Measurements from ENCODE around the gene HDGFL2. TPM values are rescaled to one million over a fixed set of nuclear protein-coding genes. Genes with fewer than 3 reads are reported as not detected.

The HDGFL2 gene
- total and polyA plus RNA-seq, 4 donors: 3.4 to 15.7 (median 14.1) TPM

GRCh38 chr19:4537953-4538600 lies 66.0 kb downstream of the HDGFL2 start:
- Histone ChIP-seq H3K9me3 (ENCODE audit: control insufficient read depth in 4 of 4, low read length in 3 of 4) (no peaks in the 10 kb centered on the region), H3K4me1 (ENCODE audit: control insufficient read depth in 4 of 4, insufficient read depth in 4 of 4, low read length in 3 of 4) (peaks cover 9 to 37% (median 24%) of the 10 kb centered on the region in 4 donors), H3K4me3 (ENCODE audit: low read depth in 1 of 3, low read length in 3 of 3) (peak overlapping the region; percentile 77 to 93 (median 85)), H3K9ac (ENCODE audit: low read depth in 1 of 2, low read length in 2 of 2) (peak overlapping the region in 1 of 2 donors; percentile 87), H3K27ac (ENCODE audit: low read depth in 1 of 2, low read length in 2 of 2) (peak overlapping the region; percentile 75 to 85), H3K27me3 (ENCODE audit: control insufficient read depth in 4 of 4, insufficient read depth in 4 of 4, low read length in 3 of 4) (no peaks in the 10 kb centered on the region), H3K36me3 (ENCODE audit: control insufficient read depth in 4 of 4, insufficient read depth in 3 of 4, low read depth in 1 of 4, low read length in 3 of 4) (peaks cover 0 to 2% (median 0%) of the 10 kb centered on the region in 4 donors)
- TF ChIP-seq EGR1 (IDR thresholded peaks at IDR 0.05; ENCODE audit: low read depth in 2 of 2) (peak in 1 of 2 donors; percentile 30), JUND (IDR thresholded peaks at IDR 0.05) (no peak), ZBTB33 (IDR thresholded peaks at IDR 0.05) (no peak), SP1 (IDR thresholded peaks at IDR 0.05) (peak; percentile 9), RXRA (IDR thresholded peaks at IDR 0.05) (peak in 1 of 2 donors; percentile 32), GABPA (IDR thresholded peaks at IDR 0.05 in 1 of 2, conservative IDR thresholded peaks at IDR 0.05 in 1 of 2) (no peak), HNF4A (conservative IDR thresholded peaks at IDR 0.05) (peak; percentile 7 to 14), MAX (IDR thresholded peaks at IDR 0.05) (peak; percentile 16), CTCF (IDR thresholded peaks at IDR 0.05; ENCODE audit: low read depth, low read length, missing input control) (no peak), FOXA1 (IDR thresholded peaks at IDR 0.05) (no peak)
- peak; percentile 32 for DNase-seq (ENCODE audit: low spot score)
- WGBS: 29% methylated on average over 27 of the region's 27 CpGs

GRCh38 chr19:4538601-4538954 lies 66.5 kb downstream of the HDGFL2 start:
- Histone ChIP-seq H3K27me3 (ENCODE audit: control insufficient read depth in 4 of 4, insufficient read depth in 4 of 4, low read length in 3 of 4) (no peaks in the 10 kb centered on the region), H3K9ac (ENCODE audit: low read depth in 1 of 2, low read length in 2 of 2) (peak overlapping the region in 1 of 2 donors; percentile 87), H3K4me1 (ENCODE audit: control insufficient read depth in 4 of 4, insufficient read depth in 4 of 4, low read length in 3 of 4) (peaks cover 9 to 36% (median 23%) of the 10 kb centered on the region in 4 donors), H3K27ac (ENCODE audit: low read depth in 1 of 2, low read length in 2 of 2) (peak overlapping the region; percentile 75 to 85), H3K36me3 (ENCODE audit: control insufficient read depth in 4 of 4, insufficient read depth in 3 of 4, low read depth in 1 of 4, low read length in 3 of 4) (peaks cover 0 to 2% (median 0%) of the 10 kb centered on the region in 4 donors), H3K9me3 (ENCODE audit: control insufficient read depth in 4 of 4, low read length in 3 of 4) (no peaks in the 10 kb centered on the region), H3K4me3 (ENCODE audit: low read depth in 1 of 3, low read length in 3 of 3) (peak overlapping the region; percentile 77 to 93 (median 85))
- TF ChIP-seq FOXA1 (IDR thresholded peaks at IDR 0.05): no peak
- no peak for TF ChIP-seq NR2F2 (IDR thresholded peaks at IDR 0.05)
- no peak for TF ChIP-seq RAD21 (IDR thresholded peaks at IDR 0.05)
- TF ChIP-seq FOXA2 (IDR thresholded peaks at IDR 0.05): no peak
- TF ChIP-seq ATF3 (IDR thresholded peaks at IDR 0.05): no peak
- no peak for TF ChIP-seq GABPA (IDR thresholded peaks at IDR 0.05 in 1 of 2, conservative IDR thresholded peaks at IDR 0.05 in 1 of 2)
- no peak for TF ChIP-seq ZBTB33 (IDR thresholded peaks at IDR 0.05)
- TF ChIP-seq CTCF (IDR thresholded peaks at IDR 0.05; ENCODE audit: low read depth, low read length, missing input control): no peak
- no peak for TF ChIP-seq SP1 (IDR thresholded peaks at IDR 0.05)
- TF ChIP-seq REST (IDR thresholded peaks at IDR 0.05): no peak
- TF ChIP-seq YY1 (IDR thresholded peaks at IDR 0.05): no peak
- TF ChIP-seq HNF4A (conservative IDR thresholded peaks at IDR 0.05): no peak
- TF ChIP-seq EGR1 (IDR thresholded peaks at IDR 0.05; ENCODE audit: low read depth in 2 of 2): no peak
- no peak for TF ChIP-seq RXRA (IDR thresholded peaks at IDR 0.05)
- no peak for TF ChIP-seq HNF4G (IDR thresholded peaks at IDR 0.05)
- TF ChIP-seq JUND (IDR thresholded peaks at IDR 0.05): no peak
- WGBS: 48% methylated on average over 13 of the region's 13 CpGs
- no peak for DNase-seq (ENCODE audit: low spot score)

Measured in liver (tissue), 9 donors.